ENCODE results near the gene UBR2.

- TF ChIP-seq CTCF (conservative IDR thresholded peaks at IDR 0.05; ENCODE audit: low read depth, low read length) (no peak), EZH2 (IDR thresholded peaks at IDR 0.05; ENCODE audit: borderline replicate concordance, low read depth, low read length, poor library complexity, severe bottlenecking) (no peak)
Measured at GRCh38 chr6:42525206-42525605, 38.6 kb upstream of the UBR2 start.

All from A673 (cell line).